HCT116 (cell line): Measurements from ENCODE around the gene MAFG.

Source experiments
- ATF3 ChIP-seq: IDR thresholded peaks from 2 replicates; pipeline ENCODE4 v1.6.1; 2012
- CEBPB ChIP-seq: IDR thresholded peaks from 2 replicates; pipeline ENCODE4 v1.6.1; 2012; ENCODE audit warnings: low read depth
- CTCF ChIP-seq, 3 experiments: fragments of 200-600 bp in 1 of 3; sonication (generic) in 1 of 3; IDR thresholded peaks in 2 of 3; conservative IDR thresholded peaks in 1 of 3; 2 replicates each; pipeline ENCODE4 v1.5.1; 2012 to 2017; ENCODE audit warnings: low read depth in 2 of 3, low read length in 2 of 3, antibody characterized with exemption in 1 of 3, borderline replicate concordance in 1 of 3, control low read depth in 1 of 3, mild to moderate bottlenecking in 1 of 3, mixed read lengths in 1 of 3, mixed run types in 1 of 3, moderate library complexity in 1 of 3; ENCODE audit not compliant: insufficient read depth in 1 of 3
- EZH2 ChIP-seq: fragments of 200-600 bp; sonication (generic); IDR thresholded peaks from 2 replicates; pipeline ENCODE4 v1.6.1; 2017; ENCODE audit warnings: antibody characterized with exemption, mixed run types
- EZH2phosphoT487 ChIP-seq: fragments of 200-600 bp; IDR thresholded peaks from 2 replicates; pipeline ENCODE4 v1.6.1; 2018; ENCODE audit warnings: antibody characterized with exemption, borderline replicate concordance
- MAX ChIP-seq: IDR thresholded peaks from 2 replicates; pipeline ENCODE4 v1.6.1; 2012
- POLR2A ChIP-seq: IDR thresholded peaks from 2 replicates; pipeline ENCODE4 v1.7.0; 2011; ENCODE audit warnings: borderline replicate concordance; ENCODE audit not compliant: insufficient read depth, insufficient read length; ENCODE audit errors: extremely low read depth
- POLR2AphosphoS5 ChIP-seq: IDR thresholded peaks from 2 replicates; pipeline ENCODE4 v1.6.1; 2011; ENCODE audit warnings: mild to moderate bottlenecking, low read depth, low read length, moderate library complexity
- RAD21 ChIP-seq: IDR thresholded peaks from 2 replicates; pipeline ENCODE4 v1.6.1; 2012; ENCODE audit warnings: low read depth, mild to moderate bottlenecking
- REST ChIP-seq: IDR thresholded peaks from 2 replicates; pipeline ENCODE4 v1.6.1; 2012; ENCODE audit warnings: low read depth

GRCh38 chr17:81868674-81869220 is 58.8 kb downstream of the MAFG start:
- TF ChIP-seq CTCF (IDR thresholded peaks at IDR 0.05 in 2 of 3, conservative IDR thresholded peaks at IDR 0.05 in 1 of 3; ENCODE audit: borderline replicate concordance in 1 of 3, insufficient read depth in 1 of 3, low read depth in 2 of 3, low read length in 2 of 3) (no peak), EZH2phosphoT487 (no peak), POLR2A (no peak), POLR2AphosphoS5 (peak; percentile 94), RAD21 (no peak), EZH2 (no peak), MAX (no peak), ATF3 (no peak), REST (no peak), CEBPB (no peak)
